Measurements from ENCODE around the gene PKNOX2.

Gene PKNOX2

GRCh38 chr11:125257190-125257579 is 92.6 kb downstream of the PKNOX2 start:
- no peak overlapping the region for H3K4me3 ChIP-seq (ENCODE audit: low read depth, low read length)
- peak; percentile 61 for TF ChIP-seq CTCF (conservative IDR thresholded peaks at IDR 0.05; ENCODE audit: low read depth, low read length)
- DNase-seq (ENCODE audit: low read depth) = peak; percentile 44

GRCh38 chr11:125257751-125258150 is 93.2 kb downstream of the PKNOX2 start:
- no peak overlapping the region for H3K4me3 ChIP-seq (ENCODE audit: low read depth, low read length)
- TF ChIP-seq CTCF (conservative IDR thresholded peaks at IDR 0.05; ENCODE audit: low read depth, low read length) = no peak
- DNase-seq (ENCODE audit: low read depth) = no peak

- TF ChIP-seq CTCF (conservative IDR thresholded peaks at IDR 0.05; ENCODE audit: low read depth, low read length) = no peak
- DNase-seq (ENCODE audit: low read depth) = no peak
- no peak overlapping the region for H3K4me3 ChIP-seq (ENCODE audit: low read depth, low read length)
Measured at GRCh38 chr11:125258291-125259032, 93.9 kb downstream of the PKNOX2 start.

GRCh38 chr11:125261588-125261987 is 97.0 kb downstream of the PKNOX2 start:
- DNase-seq (ENCODE audit: low read depth) = peak; percentile 68
- no peak overlapping the region for H3K4me3 ChIP-seq (ENCODE audit: low read depth, low read length)
- no peak for TF ChIP-seq CTCF (conservative IDR thresholded peaks at IDR 0.05; ENCODE audit: low read depth, low read length)

GRCh38 chr11:125262194-125262829 is 97.8 kb downstream of the PKNOX2 start:
- no peak overlapping the region for H3K4me3 ChIP-seq (ENCODE audit: low read depth, low read length)
- DNase-seq (ENCODE audit: low read depth) = peak; percentile 31
- no peak for TF ChIP-seq CTCF (conservative IDR thresholded peaks at IDR 0.05; ENCODE audit: low read depth, low read length)

GRCh38 chr11:125262830-125263218 is 98.3 kb downstream of the PKNOX2 start:
- TF ChIP-seq CTCF (conservative IDR thresholded peaks at IDR 0.05; ENCODE audit: low read depth, low read length) = peak; percentile 26
- H3K4me3 ChIP-seq (ENCODE audit: low read depth, low read length) = no peak overlapping the region
- DNase-seq (ENCODE audit: low read depth) = peak; percentile 74
